Measurements from ENCODE around the gene NSMF. TPM values are rescaled to one million over a fixed set of nuclear protein-coding genes. Genes with fewer than 3 reads are reported as not detected.

NSMF gene
- total and polyA plus RNA-seq, 2 of the 8 experiments (the other 6 are each of a cell fraction or from before 2014, with no cell fraction given) = 56.7 to 65.1 TPM

- TF ChIP-seq POLR2AphosphoS5 (IDR thresholded peaks at IDR 0.05; ENCODE audit: low read depth, low read length) = no peak
- no peak for TF ChIP-seq CTCF (IDR thresholded peaks at IDR 0.05; ENCODE audit: control extremely low read depth in 1 of 3, insufficient read depth in 1 of 3, low read depth in 1 of 3, low read length in 3 of 3)
- no peak for TF ChIP-seq MAFK (IDR thresholded peaks at IDR 0.05; ENCODE audit: low read depth, low read length)
Measured at GRCh38 chr9:137465720-137466388, 6.7 kb upstream of the NSMF start (continued).

Data from H1 (cell line).